UCSD-AML1 (cell line): Measurements from ENCODE around the gene GH1.
"Not testable (repeated sequence)": the region's sequence is repeated elsewhere in the genome, so short reads cannot be mapped to it uniquely, and the experiment has no call there.

Experiments
- DNase-seq: peaks from one replicate; lab custom pipeline; 2025; ENCODE audit not compliant: unreplicated experiment; lab: John Stamatoyannopoulos, UW

Gene GH1

DNA sequence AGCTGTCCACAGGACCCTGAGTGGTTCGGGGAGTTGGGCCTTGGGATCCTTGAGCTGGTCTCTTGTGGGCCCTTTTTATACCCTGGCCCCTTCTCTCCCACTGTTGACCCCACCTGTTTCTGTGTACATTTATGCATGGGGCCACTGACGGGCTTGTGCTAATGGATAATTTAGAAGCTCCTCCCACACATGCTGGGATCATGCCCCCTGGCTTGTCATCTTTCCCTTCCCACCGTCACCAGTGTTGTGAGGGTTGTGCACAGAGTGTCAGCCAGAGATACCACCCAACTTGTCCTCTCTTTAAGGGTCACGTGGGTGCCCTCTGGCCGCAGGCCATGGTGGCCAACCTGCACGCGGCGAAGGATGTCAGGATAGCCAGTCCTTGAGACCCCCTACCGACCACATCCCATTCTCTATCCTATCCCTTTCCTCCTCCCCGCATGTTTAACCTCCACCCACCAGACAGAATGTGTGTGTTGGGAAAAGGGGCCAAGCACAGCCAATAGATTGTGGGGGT is at the start of gene GH1:
Gene GH1, minus strand, starts transcription at position 51 of the 517 bp plus-strand sequence. CDS start 63 bp downstream, outside the sequence.
- not testable (repeated sequence) for DNase-seq

GRCh38 chr17:63967953-63968352 is 49.3 kb upstream of the GH1 start:
- DNase-seq: no peak

DNA sequence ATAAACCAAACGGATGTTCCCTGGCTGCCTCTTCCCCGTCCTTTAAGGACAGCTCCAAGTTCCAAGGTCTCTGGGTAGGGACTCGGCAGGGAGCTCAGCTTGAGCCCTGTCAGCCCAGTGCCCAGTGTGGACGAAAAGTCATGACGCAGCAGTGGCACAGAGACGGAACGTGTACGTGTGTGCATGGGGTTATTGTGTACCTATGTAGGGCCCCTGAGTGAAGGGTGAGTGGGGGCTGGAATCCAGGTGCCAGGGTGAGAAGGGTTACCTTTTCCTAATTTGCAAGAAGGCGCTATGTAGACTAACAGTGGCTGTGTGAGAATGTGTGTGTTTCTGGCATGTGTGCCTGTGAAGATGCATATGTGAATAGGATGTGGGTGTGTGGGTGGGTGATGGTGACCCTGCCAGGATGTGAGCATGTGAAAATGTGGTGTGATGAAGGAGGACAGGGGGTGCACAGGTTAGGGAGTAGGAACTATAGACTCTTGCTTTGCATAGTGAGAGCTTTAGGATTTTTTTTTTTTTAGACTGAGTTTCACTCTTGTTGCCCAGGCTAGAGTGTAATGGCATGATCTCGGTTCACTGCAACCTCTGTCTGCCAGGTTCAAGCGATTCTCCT is 48.1 kb upstream of the GH1 start:
- DNase-seq: no peak

- no peak for DNase-seq
Measured at GRCh38 chr17:63963123-63963522, 44.5 kb upstream of the GH1 start.

DNA sequence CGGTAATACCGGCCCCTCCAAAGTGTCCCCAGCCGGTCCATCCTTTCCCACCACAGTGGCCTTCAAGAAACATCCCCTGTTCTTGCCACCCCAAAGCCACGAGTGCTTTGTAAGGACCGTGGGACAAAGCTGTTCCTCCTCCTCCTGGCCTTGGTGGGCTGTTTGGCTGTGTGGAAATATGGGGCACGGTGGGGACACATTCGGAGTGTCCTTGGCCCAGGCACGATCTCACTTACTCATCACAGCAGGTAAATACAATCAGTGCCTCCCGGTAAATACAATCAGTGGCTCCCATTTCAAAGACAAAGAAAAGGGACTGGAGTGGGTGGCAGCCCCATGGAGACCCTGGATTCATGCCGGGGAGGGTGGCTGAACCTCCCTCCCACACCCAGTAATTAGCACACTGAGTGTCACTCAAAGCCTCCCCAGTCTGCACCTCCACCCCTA is 43.7 kb upstream of the GH1 start:
- no peak for DNase-seq

GRCh38 chr17:63961355-63962212 is 42.9 kb upstream of the GH1 start:
- no peak for DNase-seq

- DNase-seq: no peak
Measured at GRCh38 chr17:63960430-63960829, 41.8 kb upstream of the GH1 start.

- no peak for DNase-seq
Measured at GRCh38 chr17:63960006-63960405, 41.4 kb upstream of the GH1 start.

DNA sequence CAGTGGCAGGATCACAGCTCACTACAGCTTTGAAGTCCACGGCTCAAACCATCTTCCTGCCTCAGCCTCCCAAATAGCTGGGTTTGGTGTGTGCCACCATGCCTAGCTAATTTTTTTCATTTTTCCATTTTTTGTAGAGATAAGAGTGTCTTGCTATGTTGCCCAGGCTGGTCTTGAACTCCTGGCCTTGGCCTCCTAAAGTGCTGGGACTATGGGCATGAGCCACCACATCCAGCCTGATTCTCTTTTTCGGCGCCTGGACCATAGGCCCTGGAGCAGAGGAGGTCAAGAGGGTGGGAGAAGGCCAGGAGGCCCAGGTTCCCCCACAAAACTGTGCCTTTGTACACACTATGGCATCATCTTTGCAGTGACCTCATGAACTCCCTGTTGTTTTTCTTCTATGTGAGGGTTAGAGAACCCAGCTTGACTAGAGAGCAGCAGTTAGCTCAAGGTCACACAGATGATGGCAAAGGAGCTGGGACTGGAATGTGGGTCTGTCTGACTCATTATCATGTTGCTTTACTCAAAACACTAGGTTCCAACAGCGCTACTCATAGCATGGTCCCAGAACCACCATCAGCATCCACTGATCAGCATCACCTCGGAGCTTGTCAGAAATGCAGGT is 37.8 kb upstream of the GH1 start:
- no peak for DNase-seq

GRCh38 chr17:63955791-63956190 is 37.2 kb upstream of the GH1 start:
- no peak for DNase-seq

- no peak for DNase-seq
Measured at GRCh38 chr17:63955232-63955631, 36.6 kb upstream of the GH1 start.

- DNase-seq: peak; percentile 64
Measured at GRCh38 chr17:63954402-63955063, 35.9 kb upstream of the GH1 start.

GRCh38 chr17:63950940-63951907 is 32.6 kb upstream of the GH1 start:
- DNase-seq: no peak

GRCh38 chr17:63949576-63950250 is 31.1 kb upstream of the GH1 start:
- DNase-seq: no peak

- DNase-seq: no peak
Measured at GRCh38 chr17:63948521-63948920, 29.9 kb upstream of the GH1 start.

- DNase-seq: no peak
Measured at GRCh38 chr17:63947711-63948330, 29.2 kb upstream of the GH1 start.

- peak; percentile 60 for DNase-seq
Measured at GRCh38 chr17:63946440-63947363, 28.1 kb upstream of the GH1 start.
